Neural crest cell (in vitro differentiated cells): ENCODE results near the gene EBF3. TPM values are rescaled to one million over a fixed set of nuclear protein-coding genes. Genes with fewer than 3 reads are reported as not detected.
A peak's percentile ranks its signal among the peaks of the same experiment; 100 is the strongest.

Source experiments
- DNase-seq: peaks from one replicate; pipeline ENCODE4 v3.0.0; 2021; ENCODE audit warnings: low read depth, mixed read lengths, low spot score
- H3K27ac Mint-ChIP-seq: one replicate; pipeline ENCODE4 v1.8.0; 2021; ENCODE audit warnings: mild to moderate bottlenecking, mixed read lengths; ENCODE audit not compliant: unreplicated experiment
- H3K27me3 Mint-ChIP-seq: 2 replicates; pipeline ENCODE4 v1.8.0; 2021; ENCODE audit warnings: low read depth, mild to moderate bottlenecking, mixed read lengths
- H3K36me3 Mint-ChIP-seq: 2 replicates; pipeline ENCODE4 v1.8.0; 2021; ENCODE audit warnings: low read depth, mild to moderate bottlenecking, mixed read lengths
- H3K4me1 Mint-ChIP-seq: 2 replicates; pipeline ENCODE4 v1.8.0; 2021; ENCODE audit warnings: mixed read lengths
- H3K4me3 Mint-ChIP-seq: one replicate; pipeline ENCODE4 v1.8.0; 2021; ENCODE audit warnings: mild to moderate bottlenecking, mixed read lengths
- H3K9me3 Mint-ChIP-seq: 2 replicates; pipeline ENCODE4 v1.8.0; 2021; ENCODE audit warnings: mixed read lengths
- CTCF ChIP-seq: fragments of 200-600 bp; sonication (generic); conservative IDR thresholded peaks from 2 replicates; pipeline ENCODE4 v1.5.0; 2021; ENCODE audit warnings: antibody characterized with exemption, mild to moderate bottlenecking
- total RNA-seq: library from RNA; stranded (reverse); gene quantifications from 2 replicates; pipeline ENCODE4 v1.2.1, GENCODE V29; 2021

The EBF3 gene
- total RNA-seq, 1 donor from 2014 or later = 11.6 TPM

- TF ChIP-seq CTCF = no peak
- H3K27ac Mint-ChIP-seq = no peak overlapping the region
- H3K4me1 Mint-ChIP-seq = peaks cover 26% of the 10 kb centered on the region
- DNase-seq = no peak
- no peaks in the 10 kb centered on the region for H3K27me3 Mint-ChIP-seq
- no peaks in the 10 kb centered on the region for H3K9me3 Mint-ChIP-seq
- no peak overlapping the region for H3K4me3 Mint-ChIP-seq
- H3K36me3 Mint-ChIP-seq = no peaks in the 10 kb centered on the region
Measured at GRCh38 chr10:129887381-129887905, 76.6 kb downstream of the EBF3 start.

GRCh38 chr10:129886263-129886662 is 77.8 kb downstream of the EBF3 start:
- H3K27ac Mint-ChIP-seq = peak overlapping the region; percentile 59
- H3K9me3 Mint-ChIP-seq = no peaks in the 10 kb centered on the region
- H3K36me3 Mint-ChIP-seq = no peaks in the 10 kb centered on the region
- H3K4me1 Mint-ChIP-seq = peaks cover 26% of the 10 kb centered on the region
- no peak for DNase-seq
- H3K4me3 Mint-ChIP-seq = no peak overlapping the region
- no peaks in the 10 kb centered on the region for H3K27me3 Mint-ChIP-seq
- no peak for TF ChIP-seq CTCF

GRCh38 chr10:129885526-129885925 is 78.5 kb downstream of the EBF3 start:
- no peak for DNase-seq
- TF ChIP-seq CTCF = no peak
- H3K36me3 Mint-ChIP-seq = no peaks in the 10 kb centered on the region
- no peaks in the 10 kb centered on the region for H3K9me3 Mint-ChIP-seq
- no peaks in the 10 kb centered on the region for H3K27me3 Mint-ChIP-seq
- no peak overlapping the region for H3K4me3 Mint-ChIP-seq
- H3K27ac Mint-ChIP-seq = no peak overlapping the region
- peaks cover 23% of the 10 kb centered on the region for H3K4me1 Mint-ChIP-seq

- H3K36me3 Mint-ChIP-seq = no peaks in the 10 kb centered on the region
- no peaks in the 10 kb centered on the region for H3K9me3 Mint-ChIP-seq
- DNase-seq = no peak
- no peak overlapping the region for H3K4me3 Mint-ChIP-seq
- peaks cover 4% of the 10 kb centered on the region for H3K27me3 Mint-ChIP-seq
- no peak for TF ChIP-seq CTCF
- H3K4me1 Mint-ChIP-seq = peaks cover 21% of the 10 kb centered on the region
- no peak overlapping the region for H3K27ac Mint-ChIP-seq
Measured at GRCh38 chr10:129884398-129885078, 79.5 kb downstream of the EBF3 start.

- Mint-ChIP-seq H3K36me3 (no peaks in the 10 kb centered on the region), H3K27ac (no peak overlapping the region), H3K27me3 (peaks cover 9% of the 10 kb centered on the region), H3K9me3 (no peaks in the 10 kb centered on the region), H3K4me3 (no peak overlapping the region), H3K4me1 (peaks cover 17% of the 10 kb centered on the region)
- no peak for DNase-seq
- TF ChIP-seq CTCF = no peak
Measured at GRCh38 chr10:129883626-129884397, 80.3 kb downstream of the EBF3 start.
